WI38 (cell line): ENCODE data around the gene UBXN11.

Source experiments
- H3K4me3 ChIP-seq: 2 replicates; pipeline ENCODE4 v1.5.1; 2011; ENCODE audit warnings: low read depth, mild to moderate bottlenecking, control low read depth, low read length
- CTCF ChIP-seq: IDR thresholded peaks from 2 replicates; pipeline ENCODE4 v1.5.1; 2012; ENCODE audit warnings: low read depth, mild to moderate bottlenecking, control low read depth, low read length

The UBXN11 gene, protein sequence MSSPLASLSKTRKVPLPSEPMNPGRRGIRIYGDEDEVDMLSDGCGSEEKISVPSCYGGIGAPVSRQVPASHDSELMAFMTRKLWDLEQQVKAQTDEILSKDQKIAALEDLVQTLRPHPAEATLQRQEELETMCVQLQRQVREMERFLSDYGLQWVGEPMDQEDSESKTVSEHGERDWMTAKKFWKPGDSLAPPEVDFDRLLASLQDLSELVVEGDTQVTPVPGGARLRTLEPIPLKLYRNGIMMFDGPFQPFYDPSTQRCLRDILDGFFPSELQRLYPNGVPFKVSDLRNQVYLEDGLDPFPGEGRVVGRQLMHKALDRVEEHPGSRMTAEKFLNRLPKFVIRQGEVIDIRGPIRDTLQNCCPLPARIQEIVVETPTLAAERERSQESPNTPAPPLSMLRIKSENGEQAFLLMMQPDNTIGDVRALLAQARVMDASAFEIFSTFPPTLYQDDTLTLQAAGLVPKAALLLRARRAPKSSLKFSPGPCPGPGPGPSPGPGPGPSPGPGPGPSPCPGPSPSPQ

GRCh38 chr1:26306290-26307229, at the start of gene UBXN11:
UBXN11 (minus strand) TSS chr1:26306636; CDS start chr1:26302883, 3,753 bp downstream.
- peak within 1 kb of the TSS; percentile 79 for H3K4me3 ChIP-seq

GRCh38 chr1:26356106-26356505, 49.7 kb upstream of the UBXN11 start:
- no peak overlapping the region for H3K4me3 ChIP-seq
- TF ChIP-seq CTCF = no peak

More at GRCh38 chr1:26306290-26307229, at the start of gene UBXN11:
- no peak for TF ChIP-seq CTCF

GRCh38 chr1:26354972-26355371, 48.5 kb upstream of the UBXN11 start:
- no peak for TF ChIP-seq CTCF
- no peak overlapping the region for H3K4me3 ChIP-seq

GRCh38 chr1:26353976-26354820, 47.8 kb upstream of the UBXN11 start, which contains the start of gene CRYBG2:
CRYBG2 (minus strand) TSS chr1:26354130; CDS start chr1:26346657, 7,473 bp downstream.
- TF ChIP-seq CTCF = no peak

DNA sequence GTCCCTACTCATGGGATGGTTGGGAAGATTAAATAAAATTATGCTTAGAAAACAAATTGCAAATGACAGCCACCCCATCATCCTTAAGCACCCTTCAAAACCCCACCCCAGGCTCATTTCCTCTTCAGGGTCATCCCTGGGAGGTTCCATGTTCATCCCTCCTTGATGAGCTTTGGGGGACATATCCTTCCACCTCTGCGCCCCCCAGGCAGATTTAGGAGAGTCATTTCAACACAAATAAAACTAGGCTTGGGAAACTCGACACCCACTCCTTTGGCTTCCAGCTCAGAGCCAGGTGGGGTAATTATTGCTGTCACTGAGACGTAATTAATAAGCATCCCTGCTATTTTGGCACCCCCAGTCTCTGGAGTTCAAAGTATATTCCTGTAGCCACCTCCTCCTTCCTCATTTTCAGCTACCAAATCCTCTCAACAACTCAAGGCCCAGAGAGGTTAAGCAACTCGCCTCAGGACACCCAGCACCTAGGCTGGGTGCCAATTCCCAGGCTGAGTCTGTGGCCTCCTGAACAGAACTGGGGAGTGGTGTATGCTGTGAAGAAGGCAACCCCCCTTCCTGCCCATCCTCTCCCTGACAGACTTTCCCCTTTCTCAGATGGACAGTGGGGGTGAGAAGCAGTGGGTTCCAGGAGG, 46.9 kb upstream of the UBXN11 start:
- H3K4me3 ChIP-seq = no peak overlapping the region
- no peak for TF ChIP-seq CTCF

More at GRCh38 chr1:26353976-26354820, 47.8 kb upstream of the UBXN11 start, which contains the start of gene CRYBG2:
- no peak within 1 kb of the TSS for H3K4me3 ChIP-seq

- no peak for TF ChIP-seq CTCF
- H3K4me3 ChIP-seq = no peak overlapping the region
Observed at GRCh38 chr1:26352338-26352679, 45.9 kb upstream of the UBXN11 start.
